Measurements from ENCODE around the gene PARP16.

- TF ChIP-seq ZNF639 (tag by site-specific recombination; IDR thresholded peaks at IDR 0.05) (no peak), CTCF (tag by site-specific recombination; IDR thresholded peaks at IDR 0.05) (no peak), ZNF223 (tag by site-specific recombination; IDR thresholded peaks at IDR 0.05) (no peak), REST (tag by site-specific recombination; IDR thresholded peaks at IDR 0.05) (no peak), ZSCAN16 (tag by site-specific recombination; IDR thresholded peaks at IDR 0.05) (no peak), YY1 (tag by site-specific recombination; IDR thresholded peaks at IDR 0.05) (no peak), ZNF670 (tag by site-specific recombination; IDR thresholded peaks at IDR 0.05; ENCODE audit: low read depth) (no peak), ZSCAN30 (tag by site-specific recombination; IDR thresholded peaks at IDR 0.05) (no peak), ZNF580 (tag by site-specific recombination; IDR thresholded peaks at IDR 0.05) (no peak), ZNF274 (IDR thresholded peaks at IDR 0.05; ENCODE audit: low read length) (no peak), ZNF274 (tag by site-specific recombination; IDR thresholded peaks at IDR 0.05; ENCODE audit: borderline replicate concordance) (no peak), SETDB1 (IDR thresholded peaks at IDR 0.05; ENCODE audit: insufficient read length, low read length) (no peak), ZNF184 (tag by site-specific recombination; IDR thresholded peaks at IDR 0.05) (no peak), ZBTB48 (tag by site-specific recombination; IDR thresholded peaks at IDR 0.05) (no peak), KLF16 (tag by site-specific recombination; IDR thresholded peaks at IDR 0.05) (no peak)
These were observed 55.4 kb downstream of the PARP16 start for GRCh38 chr15:65231306-65231705.
